Hepatocyte (in vitro differentiated cells): Measurements from ENCODE around the gene ZSWIM3. TPM values are rescaled to one million over a fixed set of nuclear protein-coding genes. Genes with fewer than 3 reads are reported as not detected.

Source experiments
- DNase-seq: peaks from one replicate; pipeline ENCODE4 v3.0.0-alpha.2; 2016; ENCODE audit warnings: low spot score
- H2AFZ ChIP-seq: fragments of 200-600 bp; sonication (generic); 2 replicates; pipeline ENCODE4 v1.6.0; 2016; ENCODE audit warnings: antibody characterized with exemption, mild to moderate bottlenecking
- H3K27ac ChIP-seq: fragments of 200-600 bp; sonication (generic); 2 replicates; pipeline ENCODE4 v1.5.1; 2016; ENCODE audit warnings: mild to moderate bottlenecking
- H3K27me3 ChIP-seq: fragments of 200-600 bp; sonication (generic); 2 replicates; pipeline ENCODE4 v1.6.1; 2016
- H3K36me3 ChIP-seq: fragments of 200-600 bp; sonication (generic); replicated peaks from 2 replicates; pipeline ENCODE4 v1.5.1; 2016; ENCODE audit warnings: low read depth; ENCODE audit not compliant: insufficient read depth
- H3K4me1 ChIP-seq: fragments of 200-600 bp; sonication (generic); 2 replicates; pipeline ENCODE4 v1.5.1; 2016; ENCODE audit warnings: mild to moderate bottlenecking, moderate library complexity; ENCODE audit not compliant: insufficient read depth
- H3K4me2 ChIP-seq: fragments of 200-600 bp; sonication (generic); 2 replicates; pipeline ENCODE4 v1.6.0; 2016
- H3K4me3 ChIP-seq: fragments of 200-600 bp; sonication (generic); 2 replicates; pipeline ENCODE4 v1.5.1; 2016; ENCODE audit warnings: mild to moderate bottlenecking
- H3K79me2 ChIP-seq: fragments of 200-600 bp; sonication (generic); 2 replicates; pipeline ENCODE4 v1.6.0; 2017; ENCODE audit warnings: mild to moderate bottlenecking
- H3K9me2 ChIP-seq: fragments of 200-600 bp; sonication (generic); replicated peaks from 2 replicates; pipeline ENCODE4 v1.6.0; 2017; ENCODE audit warnings: mild to moderate bottlenecking; ENCODE audit not compliant: insufficient read depth
- H3K9me3 ChIP-seq: fragments of 200-600 bp; sonication (generic); 2 replicates; pipeline ENCODE4 v1.5.1; 2016; ENCODE audit warnings: low read depth, mild to moderate bottlenecking
- H4K20me1 ChIP-seq: fragments of 200-600 bp; sonication (generic); 2 replicates; pipeline ENCODE4 v1.6.0; 2016; ENCODE audit warnings: mild to moderate bottlenecking; ENCODE audit not compliant: insufficient read depth, poor library complexity, severe bottlenecking
- CTCF ChIP-seq: fragments of 200-600 bp; sonication (generic); IDR thresholded peaks from 2 replicates; pipeline ENCODE4 v1.5.1; 2016; ENCODE audit warnings: antibody characterized with exemption, mild to moderate bottlenecking; ENCODE audit not compliant: poor library complexity
- EZH2 ChIP-seq: fragments of 200-600 bp; sonication (generic); IDR thresholded peaks from 2 replicates; pipeline ENCODE4 v1.6.1; 2016; ENCODE audit warnings: antibody characterized with exemption, mild to moderate bottlenecking, borderline replicate concordance
- EZH2phosphoT487 ChIP-seq: fragments of 200-600 bp; sonication (generic); IDR thresholded peaks from one replicate; pipeline ENCODE4 v1.6.1; 2018; ENCODE audit warnings: antibody characterized with exemption, mild to moderate bottlenecking, low read depth, moderate library complexity; ENCODE audit not compliant: unreplicated experiment, severe bottlenecking
- WGBS: methylation state at CpG from one replicate; pipeline ENCODE4 v1.1.6; 2016; ENCODE audit warnings: low lambda C conversion rate; ENCODE audit errors: missing lambda C conversion rate; 5-methylcytosine and 5-hydroxymethylcytosine counted together
- polyA plus RNA-seq: library from polyadenylated mRNA; unstranded; fragments of >200 nt; fragmentation: Nextera tagmentation; extraction: Ambion mirVana; gene quantifications from 2 replicates; pipeline ENCODE4 v1.2.1, GENCODE V29; 2016
- total RNA-seq: library from RNA; depleted of rRNA; stranded (reverse); fragments of >200 nt; gene quantifications from 2 replicates; pipeline ENCODE4 v1.2.3, GENCODE V29; 2014

Gene ZSWIM3
- total and polyA plus RNA-seq, 2 experiments from 2014 or later = 4.1 to 6.2 TPM

- Histone ChIP-seq H3K27me3 (no peaks in the 10 kb centered on the region), H3K9me2 (no peaks in the 10 kb centered on the region), H4K20me1 (no peaks in the 10 kb centered on the region), H3K9me3 (no peaks in the 10 kb centered on the region), H3K79me2 (peaks cover 5% of the 10 kb centered on the region), H2AFZ (no peak overlapping the region), H3K4me1 (no peaks in the 10 kb centered on the region), H3K4me2 (no peak overlapping the region), H3K27ac (no peak overlapping the region), H3K4me3 (no peak overlapping the region), H3K36me3 (no peaks in the 10 kb centered on the region)
- no peak for DNase-seq
- 97% methylated on average over 8 of the region's 8 CpGs for WGBS
- no peak for TF ChIP-seq EZH2
- TF ChIP-seq CTCF = no peak
- no peak for TF ChIP-seq EZH2phosphoT487
These were observed 9.0 kb upstream of the ZSWIM3 start for GRCh38 chr20:45848421-45848820.

- no peaks in the 10 kb centered on the region for H3K36me3 ChIP-seq
- no peak overlapping the region for H2AFZ ChIP-seq
- no peak overlapping the region for H3K4me3 ChIP-seq
- no peak overlapping the region for H3K4me2 ChIP-seq
- H3K79me2 ChIP-seq = peaks cover 10% of the 10 kb centered on the region
- no peaks in the 10 kb centered on the region for H3K9me3 ChIP-seq
- no peaks in the 10 kb centered on the region for H4K20me1 ChIP-seq
- no peaks in the 10 kb centered on the region for H3K9me2 ChIP-seq
- 97% methylated on average over 8 of the region's 8 CpGs for WGBS
- no peak overlapping the region for H3K27ac ChIP-seq
- no peaks in the 10 kb centered on the region for H3K27me3 ChIP-seq
- TF ChIP-seq CTCF (no peak), EZH2 (no peak), EZH2phosphoT487 (no peak)
- H3K4me1 ChIP-seq = no peaks in the 10 kb centered on the region
- no peak for DNase-seq
These were observed 8.3 kb upstream of the ZSWIM3 start for GRCh38 chr20:45848969-45849582.

- no peaks in the 10 kb centered on the region for H3K36me3 ChIP-seq
- peaks cover 19% of the 10 kb centered on the region for H3K79me2 ChIP-seq
- H4K20me1 ChIP-seq = no peaks in the 10 kb centered on the region
- no peak overlapping the region for H2AFZ ChIP-seq
- H3K4me1 ChIP-seq = no peaks in the 10 kb centered on the region
- no peaks in the 10 kb centered on the region for H3K9me3 ChIP-seq
- TF ChIP-seq EZH2phosphoT487 = no peak
- no peak for TF ChIP-seq CTCF
- no peak for TF ChIP-seq EZH2
- H3K9me2 ChIP-seq = no peaks in the 10 kb centered on the region
- 94% methylated on average over 2 of the region's 2 CpGs for WGBS
- H3K27me3 ChIP-seq = no peaks in the 10 kb centered on the region
- no peak overlapping the region for H3K27ac ChIP-seq
- no peak overlapping the region for H3K4me3 ChIP-seq
- no peak overlapping the region for H3K4me2 ChIP-seq
- DNase-seq = no peak
These were observed 7.2 kb upstream of the ZSWIM3 start for GRCh38 chr20:45850238-45850637.

- Histone ChIP-seq H3K79me2 (peaks cover 26% of the 10 kb centered on the region), H3K9me2 (no peaks in the 10 kb centered on the region), H3K27ac (peak overlapping the region; percentile 20), H3K4me1 (peaks cover 4% of the 10 kb centered on the region), H3K4me2 (no peak overlapping the region), H3K27me3 (no peaks in the 10 kb centered on the region), H3K9me3 (no peaks in the 10 kb centered on the region), H2AFZ (no peak overlapping the region), H4K20me1 (no peaks in the 10 kb centered on the region), H3K36me3 (no peaks in the 10 kb centered on the region), H3K4me3 (no peak overlapping the region)
- no peak for DNase-seq
- TF ChIP-seq CTCF (no peak), EZH2phosphoT487 (no peak), EZH2 (no peak)
- WGBS = 46% methylated on average over 1 of the region's 1 CpG
These were observed 6.5 kb upstream of the ZSWIM3 start for GRCh38 chr20:45850926-45851325.
